GM12878 (cell line): ENCODE results near the gene SLC16A10. TPM values are rescaled to one million over a fixed set of nuclear protein-coding genes. Genes with fewer than 3 reads are reported as not detected.
"Not testable (repeated sequence)": the region's sequence is repeated elsewhere in the genome, so short reads cannot be mapped to it uniquely, and the experiment has no call there.

Experiments used
- ATAC-seq: fragments of 200-7000 bp; cut with Tn5 transposase; 3 replicates; pipeline ENCODE4 v1.9.1; 2020; ENCODE audit warnings: mild to moderate bottlenecking, moderate library complexity
- BruUV-seq: library from RNA; stranded (reverse); fragments of 400-500 nt; replicated peaks from 2 replicates; lab custom pipeline; 2021; lab: Mats Ljungman, UMichigan
- CTCF ChIA-PET: fragments of 300-600 bp; sonication (Branson Sonifier 250); formaldehyde crosslinking; extraction: SDS; loops from one replicate; lab custom pipeline; 2021; ENCODE audit warnings: inconsistent platforms; lab: Yijun Ruan, JAX
- POLR2A ChIA-PET: fragments of 350-600 bp; formaldehyde crosslinking; extraction: SDS; loops from one replicate; lab custom pipeline; 2021; ENCODE audit warnings: inconsistent platforms; lab: Charles Lee
- RAD21 ChIA-PET: fragments of 300-600 bp; sonication (Branson Sonifier 250); formaldehyde crosslinking; loops from one replicate; lab custom pipeline; 2023; ENCODE audit warnings: antibody characterized with exemption; ENCODE audit not compliant: unreplicated experiment; lab: Charles Lee
- SMC1A ChIA-PET: fragments of 300-600 bp; sonication (Branson Sonifier 250); formaldehyde crosslinking; loops from one replicate; lab custom pipeline; 2023; ENCODE audit not compliant: unreplicated experiment, uncharacterized antibody; lab: Charles Lee
- DNase-seq: peaks from one replicate; pipeline ENCODE4 v3.0.0-alpha.2; 2011; ENCODE audit warnings: low read depth, low spot score
- FAIRE-seq: peaks from 3 replicates; lab custom pipeline; 2011; peaks lifted over from hg19 to GRCh38; lab: Jason Lieb, UNC
- H2AFZ ChIP-seq: 2 replicates; pipeline ENCODE4 v1.6.0; 2011; ENCODE audit warnings: low read depth, low read length, control low read depth; ENCODE audit not compliant: control insufficient read depth
- H3K27ac ChIP-seq: 2 replicates; pipeline ENCODE4 v1.5.1; 2011; ENCODE audit warnings: control low read depth; ENCODE audit not compliant: control insufficient read depth, insufficient read depth
- H3K27me3 ChIP-seq, 2 experiments: replicated peaks in 1 of 2; 2 replicates each; pipeline versions ENCODE4 v1.6.0 to v1.6.1; 2011; ENCODE audit warnings: low read length in 1 of 2; ENCODE audit not compliant: control insufficient read depth in 2 of 2, insufficient read depth in 2 of 2
- H3K36me3 ChIP-seq, 2 experiments: 2 replicates each; pipeline ENCODE4 v1.5.1; 2011; ENCODE audit warnings: low read length in 1 of 2; ENCODE audit not compliant: control insufficient read depth in 2 of 2, insufficient read depth in 2 of 2
- H3K4me1 ChIP-seq: 2 replicates; pipeline ENCODE4 v1.6.1; 2011; ENCODE audit warnings: mild to moderate bottlenecking, low read length, moderate library complexity, mixed read lengths; ENCODE audit not compliant: control insufficient read depth, insufficient read depth
- H3K4me2 ChIP-seq: 2 replicates; pipeline ENCODE4 v1.6.0; 2011; ENCODE audit warnings: control low read depth; ENCODE audit not compliant: control insufficient read depth, insufficient read depth
- H3K4me3 ChIP-seq: fragments of 200-600 bp; sonication (generic); 2 replicates; pipeline ENCODE4 v1.5.1; 2016
- H3K79me2 ChIP-seq: 2 replicates; pipeline ENCODE4 v1.6.0; 2011; ENCODE audit warnings: low read length; ENCODE audit not compliant: control insufficient read depth, insufficient read depth
- H3K9ac ChIP-seq: 2 replicates; pipeline ENCODE4 v1.8.0; 2011; ENCODE audit warnings: low read length, control low read depth, mixed read lengths; ENCODE audit not compliant: control insufficient read depth, insufficient read depth
- H3K9me3 ChIP-seq: replicated peaks from 3 replicates; pipeline ENCODE4 v1.5.1; 2011; ENCODE audit warnings: mild to moderate bottlenecking, low read length; ENCODE audit not compliant: control insufficient read depth, insufficient read depth
- H4K20me1 ChIP-seq: 2 replicates; pipeline ENCODE4 v1.6.0; 2011; ENCODE audit not compliant: control insufficient read depth, insufficient read depth
- CREM ChIP-seq: IDR thresholded peaks from 2 replicates; pipeline ENCODE4 v1.6.1; 2014; ENCODE audit warnings: antibody characterized with exemption, low read depth
- KDM1A ChIP-seq: fragments of 200-600 bp; sonication (generic); IDR thresholded peaks from 2 replicates; pipeline ENCODE4 v1.6.1; 2016; ENCODE audit warnings: borderline replicate concordance
- MEF2A ChIP-seq: IDR thresholded peaks from 2 replicates; pipeline ENCODE4 v1.6.1; 2011; ENCODE audit warnings: low read depth, mild to moderate bottlenecking, low read length, moderate library complexity; ENCODE audit not compliant: insufficient read depth
- NFIC ChIP-seq: IDR thresholded peaks from 2 replicates; pipeline ENCODE4 v1.6.1; 2012; ENCODE audit warnings: low read depth, mild to moderate bottlenecking, inconsistent platforms, low read length, moderate library complexity
- NR2C2 ChIP-seq: IDR thresholded peaks from 2 replicates; pipeline ENCODE4 v1.6.1; 2011; ENCODE audit warnings: borderline replicate concordance, low read depth; ENCODE audit not compliant: control insufficient read depth, insufficient read length
- RB1 ChIP-seq: fragments of 450-650 bp; formaldehyde crosslinking; IDR thresholded peaks from 2 replicates; pipeline ENCODE4 v1.6.1; 2017; ENCODE audit warnings: mild to moderate bottlenecking, borderline replicate concordance
- SRF ChIP-seq, 2 experiments: IDR thresholded peaks; 2 replicates each; pipeline ENCODE4 v1.6.1; 2011; ENCODE audit warnings: low read depth in 2 of 2, low read length in 2 of 2, mild to moderate bottlenecking in 1 of 2, moderate library complexity in 1 of 2
- WGBS: methylation state at CpG from one replicate; pipeline ENCODE4 v1.1.6; 2016; ENCODE audit warnings: low lambda C conversion rate; ENCODE audit not compliant: insufficient replicate concordance, insufficient coverage; ENCODE audit errors: missing lambda C conversion rate; 5-methylcytosine and 5-hydroxymethylcytosine counted together
- in situ Hi-C: fragments of 300-500 bp; cut with MboI; formaldehyde crosslinking; loops from 9 replicates; pipeline ENCODE4 v1.14.3; 2018; ENCODE audit warnings: mixed read lengths
- intact Hi-C: fragments of 100-400 bp; cut with micrococcal nuclease; formaldehyde crosslinking; loops from one replicate; pipeline ENCODE4 v1.14.2; 2022; ENCODE audit not compliant: unreplicated experiment
- polyA plus RNA-seq, 11 experiments: library from polyadenylated mRNA; depleted of rRNA in 4 of 11; unstranded in 6 of 11; stranded (reverse) in 5 of 11; fragments of >200 nt; fragmentation: Nextera tagmentation in 4 of 11; fragmentation: Illumina TruSeq in 1 of 11; extraction: Ambion mirVana in 4 of 11; extraction: Trizol in 1 of 11; gene quantifications; 1 replicate in 1 of 11; 2 replicates in 10 of 11; pipeline versions ENCODE4 v1.2.1 to v1.2.3, GENCODE V29; 2011 to 2016; ENCODE audit warnings: inconsistent platforms in 2 of 11, missing spikeins in 2 of 11, low read depth in 1 of 11
- total RNA-seq, 4 experiments: library from RNA; depleted of rRNA in 3 of 4; stranded (reverse); fragments of >200 nt in 3 of 4; fragmentation: Illumina TruSeq in 1 of 4; extraction: Trizol in 1 of 4; gene quantifications; 2 replicates each; pipeline versions ENCODE4 v1.2.1 to v1.2.3, GENCODE V29; 2013 to 2021
- TF ChIP-seq, protein P1 (sequence below): fragments of 450-650 bp; formaldehyde crosslinking; IDR thresholded peaks from 2 replicates; pipeline ENCODE4 v1.5.0; 2022; ENCODE audit warnings: mild to moderate bottlenecking, missing genetic modification characterization
- TF ChIP-seq, protein P2 (sequence below): IDR thresholded peaks from 2 replicates; pipeline ENCODE4 v1.6.1; 2012; ENCODE audit warnings: mild to moderate bottlenecking, low read depth, low read length

Gene SLC16A10
- total and polyA plus RNA-seq, 10 of the 15 experiments (the other 5 are each of a cell fraction or from before 2014, with no cell fraction given), result 2.3 to 19.0 (median 8.0) TPM

DNA sequence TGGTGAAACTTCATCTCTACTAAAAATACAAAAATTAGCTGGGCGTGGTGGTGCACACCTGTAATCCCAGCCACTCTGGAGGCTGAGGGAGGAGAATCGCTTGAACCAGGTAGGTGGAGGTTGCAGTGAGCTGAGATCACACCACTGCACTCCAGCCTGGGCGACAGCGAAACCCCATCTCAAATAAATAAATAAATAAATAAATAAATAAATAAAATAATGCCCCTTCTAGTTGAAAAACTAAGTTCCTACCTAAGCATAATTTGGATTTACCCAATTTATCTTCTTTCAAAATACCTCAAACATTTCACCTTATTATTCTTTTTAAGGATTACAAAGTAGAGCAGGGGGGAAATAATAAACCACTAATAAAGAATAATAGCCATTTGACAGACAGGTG, 116.2 kb downstream of the SLC16A10 start:
- SMC1A ChIA-PET, H3K4me3 ChIP-seq, H2AFZ ChIP-seq, FAIRE-seq, H3K79me2 ChIP-seq, H3K27me3 ChIP-seq, ATAC-seq, POLR2A ChIA-PET, in situ Hi-C loops, intact Hi-C loops, BruUV-seq, H3K9ac ChIP-seq, H3K27ac ChIP-seq, H4K20me1 ChIP-seq, H3K9me3 ChIP-seq, DNase-seq, H3K4me2 ChIP-seq, RAD21 ChIA-PET, H3K36me3 ChIP-seq, H3K4me1 ChIP-seq: not testable (repeated sequence)
- 62% methylated on average over 4 of the region's 4 CpGs for WGBS
- CTCF ChIA-PET, result interaction anchor here (1.0 kb wide), 1 partner anchor 56 kb away, joined by 3 read pairs; a partner anchor contains a TSS

DNA sequence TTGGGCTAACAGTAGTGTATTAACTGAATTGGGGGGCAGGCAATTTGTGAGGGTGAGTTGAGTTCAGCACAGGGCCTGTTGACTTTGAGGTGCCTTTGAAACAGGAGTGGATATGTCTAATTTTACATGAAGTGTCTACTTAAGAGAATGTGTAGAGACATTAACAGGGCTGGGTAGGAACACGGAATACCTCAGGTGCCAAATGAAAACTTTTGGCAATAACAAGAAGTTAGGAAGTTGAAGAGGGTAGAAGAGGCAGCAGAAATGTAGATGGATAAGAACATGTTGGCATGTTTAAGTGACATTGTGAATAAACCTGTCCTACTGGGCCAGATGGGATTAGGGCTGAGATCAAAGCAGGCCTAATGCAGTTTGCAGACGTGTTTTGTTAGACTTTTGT, 117.0 kb downstream of the SLC16A10 start:
- no peak overlapping the region for H3K27ac ChIP-seq
- WGBS, result 20% methylated on average over 2 of the region's 2 CpGs
- no peak overlapping the region for H3K4me3 ChIP-seq
- ChIA-PET SMC1A (interaction anchor here (1.1 kb wide), 1 partner anchor 147 kb away, joined by 4 read pairs; no protein-coding TSS in a partner anchor), RAD21 (interaction anchor here (1.4 kb wide), 1 partner anchor 147 kb away, joined by 3 read pairs; no protein-coding TSS in a partner anchor), POLR2A (no interaction called here)
- ATAC-seq, result no peak
- H3K36me3 ChIP-seq, result no peaks in the 10 kb centered on the region
- no peaks in the 10 kb centered on the region for H3K4me1 ChIP-seq
- H4K20me1 ChIP-seq, result no peaks in the 10 kb centered on the region
- DNase-seq, result no peak
- H3K27me3 ChIP-seq, result no peaks in the 10 kb centered on the region; a peak in 1 of 4 replicates
- no peak overlapping the region for H2AFZ ChIP-seq
- TF ChIP-seq KDM1A (no peak), NFIC (no peak), NR2C2 (no peak), SRF (IDR thresholded peaks at IDR 0.05; ENCODE audit: low read depth in 2 of 2, low read length in 2 of 2) (no peak), MEF2A (no peak), CREM (no peak), RB1 (no peak)
- TF ChIP-seq, protein P1, sequence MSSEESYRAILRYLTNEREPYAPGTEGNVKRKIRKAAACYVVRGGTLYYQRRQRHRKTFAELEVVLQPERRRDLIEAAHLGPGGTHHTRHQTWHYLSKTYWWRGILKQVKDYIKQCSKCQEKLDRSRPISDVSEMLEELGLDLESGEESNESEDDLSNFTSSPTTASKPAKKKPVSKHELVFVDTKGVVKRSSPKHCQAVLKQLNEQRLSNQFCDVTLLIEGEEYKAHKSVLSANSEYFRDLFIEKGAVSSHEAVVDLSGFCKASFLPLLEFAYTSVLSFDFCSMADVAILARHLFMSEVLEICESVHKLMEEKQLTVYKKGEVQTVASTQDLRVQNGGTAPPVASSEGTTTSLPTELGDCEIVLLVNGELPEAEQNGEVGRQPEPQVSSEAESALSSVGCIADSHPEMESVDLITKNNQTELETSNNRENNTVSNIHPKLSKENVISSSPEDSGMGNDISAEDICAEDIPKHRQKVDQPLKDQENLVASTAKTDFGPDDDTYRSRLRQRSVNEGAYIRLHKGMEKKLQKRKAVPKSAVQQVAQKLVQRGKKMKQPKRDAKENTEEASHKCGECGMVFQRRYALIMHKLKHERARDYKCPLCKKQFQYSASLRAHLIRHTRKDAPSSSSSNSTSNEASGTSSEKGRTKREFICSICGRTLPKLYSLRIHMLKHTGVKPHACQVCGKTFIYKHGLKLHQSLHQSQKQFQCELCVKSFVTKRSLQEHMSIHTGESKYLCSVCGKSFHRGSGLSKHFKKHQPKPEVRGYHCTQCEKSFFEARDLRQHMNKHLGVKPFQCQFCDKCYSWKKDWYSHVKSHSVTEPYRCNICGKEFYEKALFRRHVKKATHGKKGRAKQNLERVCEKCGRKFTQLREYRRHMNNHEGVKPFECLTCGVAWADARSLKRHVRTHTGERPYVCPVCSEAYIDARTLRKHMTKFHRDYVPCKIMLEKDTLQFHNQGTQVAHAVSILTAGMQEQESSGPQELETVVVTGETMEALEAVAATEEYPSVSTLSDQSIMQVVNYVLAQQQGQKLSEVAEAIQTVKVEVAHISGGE, result no peak
- TF ChIP-seq, protein P2, sequence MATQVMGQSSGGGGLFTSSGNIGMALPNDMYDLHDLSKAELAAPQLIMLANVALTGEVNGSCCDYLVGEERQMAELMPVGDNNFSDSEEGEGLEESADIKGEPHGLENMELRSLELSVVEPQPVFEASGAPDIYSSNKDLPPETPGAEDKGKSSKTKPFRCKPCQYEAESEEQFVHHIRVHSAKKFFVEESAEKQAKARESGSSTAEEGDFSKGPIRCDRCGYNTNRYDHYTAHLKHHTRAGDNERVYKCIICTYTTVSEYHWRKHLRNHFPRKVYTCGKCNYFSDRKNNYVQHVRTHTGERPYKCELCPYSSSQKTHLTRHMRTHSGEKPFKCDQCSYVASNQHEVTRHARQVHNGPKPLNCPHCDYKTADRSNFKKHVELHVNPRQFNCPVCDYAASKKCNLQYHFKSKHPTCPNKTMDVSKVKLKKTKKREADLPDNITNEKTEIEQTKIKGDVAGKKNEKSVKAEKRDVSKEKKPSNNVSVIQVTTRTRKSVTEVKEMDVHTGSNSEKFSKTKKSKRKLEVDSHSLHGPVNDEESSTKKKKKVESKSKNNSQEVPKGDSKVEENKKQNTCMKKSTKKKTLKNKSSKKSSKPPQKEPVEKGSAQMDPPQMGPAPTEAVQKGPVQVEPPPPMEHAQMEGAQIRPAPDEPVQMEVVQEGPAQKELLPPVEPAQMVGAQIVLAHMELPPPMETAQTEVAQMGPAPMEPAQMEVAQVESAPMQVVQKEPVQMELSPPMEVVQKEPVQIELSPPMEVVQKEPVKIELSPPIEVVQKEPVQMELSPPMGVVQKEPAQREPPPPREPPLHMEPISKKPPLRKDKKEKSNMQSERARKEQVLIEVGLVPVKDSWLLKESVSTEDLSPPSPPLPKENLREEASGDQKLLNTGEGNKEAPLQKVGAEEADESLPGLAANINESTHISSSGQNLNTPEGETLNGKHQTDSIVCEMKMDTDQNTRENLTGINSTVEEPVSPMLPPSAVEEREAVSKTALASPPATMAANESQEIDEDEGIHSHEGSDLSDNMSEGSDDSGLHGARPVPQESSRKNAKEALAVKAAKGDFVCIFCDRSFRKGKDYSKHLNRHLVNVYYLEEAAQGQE, result no peak
- TF ChIP-seq, all 136 proteins: peak for 0
- BruUV-seq, result no TSS peak
- in situ Hi-C loops, result no loop called here
- H3K9me3 ChIP-seq, result no peaks in the 10 kb centered on the region
- no peak overlapping the region for H3K4me2 ChIP-seq
- intact Hi-C loops, result no loop called here
- H3K79me2 ChIP-seq, result no peaks in the 10 kb centered on the region
- FAIRE-seq, result no peak
- CTCF ChIA-PET, result interaction anchor here (2.2 kb wide), 1 partner anchor 146 kb away, joined by 7 read pairs; no protein-coding TSS in a partner anchor
- H3K9ac ChIP-seq, result no peak overlapping the region
